GM12873 (cell line): ENCODE data around the gene FALEC.

Source experiments
- TF ChIP-seq, protein P1 (sequence below): IDR thresholded peaks from 2 replicates; pipeline ENCODE4 v1.5.1; 2012; ENCODE audit warnings: low read depth, mild to moderate bottlenecking, moderate library complexity, low read length, control low read depth; ENCODE audit not compliant: insufficient read depth; ENCODE audit errors: missing control alignments

The FALEC gene

DNA sequence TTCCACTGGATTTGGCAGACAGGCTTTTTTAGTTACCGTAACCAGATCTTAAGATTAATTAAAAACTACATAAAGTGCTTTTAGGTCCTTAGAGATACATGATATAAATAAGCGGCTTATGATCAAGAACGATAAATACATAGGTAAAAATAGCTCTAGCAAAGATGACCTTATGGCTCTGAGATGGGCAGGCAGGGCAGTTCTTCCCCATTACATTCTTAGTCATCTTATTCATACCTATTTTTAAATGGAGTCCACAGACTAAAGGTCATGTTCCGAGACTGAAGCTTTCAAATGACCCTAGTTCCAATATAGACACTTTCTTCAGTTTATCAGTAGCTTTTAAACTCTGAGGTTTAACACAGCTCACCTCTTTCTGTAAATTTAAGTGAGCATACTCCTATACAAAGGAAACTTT lies 59.5 kb downstream of the FALEC start:
- TF ChIP-seq, protein P1, sequence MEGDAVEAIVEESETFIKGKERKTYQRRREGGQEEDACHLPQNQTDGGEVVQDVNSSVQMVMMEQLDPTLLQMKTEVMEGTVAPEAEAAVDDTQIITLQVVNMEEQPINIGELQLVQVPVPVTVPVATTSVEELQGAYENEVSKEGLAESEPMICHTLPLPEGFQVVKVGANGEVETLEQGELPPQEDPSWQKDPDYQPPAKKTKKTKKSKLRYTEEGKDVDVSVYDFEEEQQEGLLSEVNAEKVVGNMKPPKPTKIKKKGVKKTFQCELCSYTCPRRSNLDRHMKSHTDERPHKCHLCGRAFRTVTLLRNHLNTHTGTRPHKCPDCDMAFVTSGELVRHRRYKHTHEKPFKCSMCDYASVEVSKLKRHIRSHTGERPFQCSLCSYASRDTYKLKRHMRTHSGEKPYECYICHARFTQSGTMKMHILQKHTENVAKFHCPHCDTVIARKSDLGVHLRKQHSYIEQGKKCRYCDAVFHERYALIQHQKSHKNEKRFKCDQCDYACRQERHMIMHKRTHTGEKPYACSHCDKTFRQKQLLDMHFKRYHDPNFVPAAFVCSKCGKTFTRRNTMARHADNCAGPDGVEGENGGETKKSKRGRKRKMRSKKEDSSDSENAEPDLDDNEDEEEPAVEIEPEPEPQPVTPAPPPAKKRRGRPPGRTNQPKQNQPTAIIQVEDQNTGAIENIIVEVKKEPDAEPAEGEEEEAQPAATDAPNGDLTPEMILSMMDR, result no peak

DNA sequence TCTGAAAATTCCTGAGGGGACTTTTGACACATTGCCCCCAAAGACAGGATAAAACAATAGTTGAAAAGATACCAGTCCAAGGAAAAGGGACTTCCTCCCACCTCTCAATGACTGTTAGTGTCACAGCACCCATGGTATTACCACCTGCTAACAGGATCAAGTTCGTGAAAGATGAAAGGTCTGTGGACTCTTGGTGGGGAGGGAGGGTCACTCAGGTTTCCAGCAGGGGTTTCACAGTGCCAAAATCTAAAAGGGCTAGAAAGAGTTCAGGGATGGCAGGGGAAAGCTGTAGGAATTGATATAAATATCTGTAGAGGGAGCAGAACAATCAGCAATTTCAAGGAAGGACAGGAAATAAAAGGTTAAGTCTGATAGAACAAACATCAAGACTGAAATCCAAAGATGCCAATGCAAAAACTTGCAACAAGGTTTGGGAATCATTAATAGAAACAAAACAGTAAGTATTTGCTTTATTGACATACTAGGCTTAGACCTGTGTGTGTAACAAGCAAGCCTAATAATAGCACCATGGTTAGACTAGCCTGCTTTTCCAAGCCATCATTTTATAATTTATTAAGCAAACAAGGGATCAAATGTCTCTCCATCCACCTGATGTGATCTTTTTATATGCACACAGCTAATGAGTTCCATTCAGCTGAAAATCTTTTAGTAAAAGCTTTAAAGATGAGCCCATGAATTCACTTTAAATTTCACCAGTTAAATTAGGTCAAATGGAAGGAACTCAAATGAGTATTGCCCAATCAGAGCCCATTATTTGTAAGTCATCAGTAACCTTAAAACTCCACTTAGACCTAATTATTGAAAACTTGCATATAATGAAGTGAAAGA lies 60.2 kb downstream of the FALEC start:
- TF ChIP-seq, protein P1, result no peak

DNA sequence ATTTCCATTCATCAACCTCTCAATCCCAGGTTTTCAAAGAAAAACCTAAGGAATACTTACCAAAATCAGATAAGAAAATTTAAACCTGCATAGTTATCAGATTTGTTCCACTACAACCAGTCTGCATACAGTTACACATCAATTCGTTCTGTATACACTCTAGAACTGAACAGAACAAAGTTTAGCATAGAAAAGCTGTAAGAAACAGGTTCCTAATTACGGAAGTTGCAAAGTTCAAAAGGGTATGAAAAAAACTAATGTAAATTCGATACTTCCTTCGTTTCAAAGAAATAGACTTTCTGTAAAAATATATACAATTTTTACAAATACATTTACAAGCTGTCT lies 60.8 kb downstream of the FALEC start:
- TF ChIP-seq, protein P1, result no peak

DNA sequence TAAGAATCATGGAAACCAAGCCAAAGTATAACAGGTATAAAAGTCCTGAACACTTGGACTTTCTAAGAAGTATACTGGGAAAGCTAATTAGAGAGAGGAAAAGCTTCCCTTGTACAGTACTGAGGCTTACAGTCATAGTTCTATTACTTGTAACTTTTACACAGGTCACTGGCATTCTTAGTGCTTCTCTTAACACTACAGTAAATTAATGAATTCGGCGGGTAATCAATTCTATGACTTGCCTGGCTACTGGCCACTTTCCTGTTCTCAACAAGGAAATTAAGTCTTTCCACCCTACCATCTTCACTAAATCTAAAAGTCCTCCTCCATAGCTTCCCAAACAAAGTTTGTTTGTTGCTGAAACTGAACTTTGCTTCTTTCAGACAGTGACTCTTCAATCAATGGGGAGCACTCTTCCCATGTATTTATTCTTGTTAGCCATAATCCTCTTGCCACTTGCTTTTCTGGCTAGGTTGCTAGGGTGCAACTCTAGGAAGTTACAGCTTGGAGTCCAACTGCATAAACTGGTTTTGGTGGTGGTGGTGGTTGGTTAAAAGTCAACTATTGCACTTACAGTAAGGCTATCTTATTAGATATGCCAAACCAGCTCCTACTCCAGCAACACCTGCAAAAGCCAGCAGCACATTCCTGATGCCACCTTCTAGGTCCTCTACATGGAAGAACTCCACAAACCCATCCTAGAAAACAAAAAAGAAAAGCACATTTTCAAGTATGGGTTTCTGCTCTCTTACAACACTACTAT lies 61.4 kb downstream of the FALEC start:
- TF ChIP-seq, protein P1, result no peak

DNA sequence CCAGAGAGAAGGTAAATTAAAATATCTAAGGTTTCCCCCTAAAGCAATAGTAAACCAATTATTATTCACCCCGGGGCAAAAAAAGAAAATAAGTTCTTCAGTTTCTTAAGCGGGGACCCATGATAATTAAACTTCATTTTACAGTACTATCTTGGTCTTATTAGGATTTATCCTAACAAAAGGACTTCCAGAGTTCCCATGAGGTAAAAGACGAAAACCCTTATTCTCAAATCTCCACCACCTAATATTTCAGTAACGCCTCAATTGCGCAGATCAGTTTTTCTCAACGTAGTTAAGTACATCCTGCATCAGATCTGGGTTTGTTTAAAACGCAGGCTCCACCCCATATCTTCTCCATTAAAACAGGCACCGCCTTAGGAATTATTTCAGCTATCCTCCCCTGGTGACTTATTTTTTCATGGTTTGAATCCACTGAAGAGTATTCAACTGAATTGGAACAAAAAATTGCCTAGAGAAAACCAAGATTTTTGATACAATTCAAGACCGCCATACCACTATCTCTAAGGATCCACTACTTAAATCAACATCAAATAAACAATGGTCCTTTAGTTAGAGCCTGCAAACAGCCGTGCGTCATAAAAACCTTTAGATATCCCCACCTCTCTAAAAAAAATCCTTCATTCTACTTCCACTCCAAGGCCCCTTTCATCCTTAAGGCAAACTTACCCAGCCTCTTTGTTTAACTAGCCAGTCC lies 62.2 kb downstream of the FALEC start:
- TF ChIP-seq, protein P1, result no peak

DNA sequence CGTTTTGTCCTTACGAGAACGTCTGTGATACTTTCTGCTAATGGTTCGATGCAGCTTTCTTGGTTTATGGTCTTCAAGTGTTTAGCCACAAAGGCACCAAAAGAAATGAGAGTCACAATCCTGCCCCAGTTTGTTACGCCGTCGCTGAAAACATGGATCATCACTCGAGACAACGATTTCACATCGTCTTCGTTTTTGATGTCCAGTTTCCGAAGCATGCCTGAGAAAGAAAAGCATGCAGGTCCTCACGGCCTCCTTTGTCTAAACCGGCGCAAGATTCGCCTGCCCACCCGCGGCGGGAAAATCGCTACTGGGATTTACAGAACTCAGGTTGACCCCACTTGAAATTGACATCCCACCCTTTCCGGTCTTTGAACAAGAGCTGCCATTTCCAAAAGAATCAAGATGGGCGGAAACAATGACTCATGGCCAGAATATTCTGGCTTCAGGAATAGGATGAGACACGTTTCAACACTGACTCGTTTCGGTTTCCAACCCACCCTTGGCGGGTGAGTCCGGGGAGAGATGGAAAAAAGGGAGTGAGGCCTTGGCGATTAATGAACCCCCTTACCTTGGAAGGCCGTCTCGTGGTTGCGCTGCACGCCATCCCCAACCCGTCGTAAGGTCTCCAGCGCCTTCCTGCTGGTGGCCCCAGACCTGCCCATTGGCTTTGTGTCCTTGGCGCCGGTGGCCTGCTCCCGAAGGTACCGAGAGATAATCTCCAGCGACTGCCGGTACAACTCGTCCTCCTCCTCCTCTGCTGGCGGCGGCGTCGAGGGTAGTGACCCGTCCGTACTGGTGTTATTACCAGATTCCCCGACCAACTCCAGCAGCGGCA lies 62.9 kb downstream of the FALEC start:
- TF ChIP-seq, protein P1, result no peak
